Ramos (cell line): ENCODE data around the gene MEN1.
"Not testable (repeated sequence)": the region's sequence is repeated elsewhere in the genome, so short reads cannot be mapped to it uniquely, and the experiment has no call there.

ENCODE experiments used
- in situ Hi-C: fragments of 300-500 bp; cut with MboI; formaldehyde crosslinking; loops from one replicate; pipeline ENCODE4 v1.14.3; 2022; ENCODE audit warnings: low sequenced_read_pairs; ENCODE audit not compliant: unreplicated experiment

Gene MEN1

GRCh38 chr11:64834031-64834722 is 23.8 kb upstream of the MEN1 start:
- in situ Hi-C loops, result no loop called here

- in situ Hi-C loops, result no loop called here
These were observed 23.2 kb upstream of the MEN1 start for GRCh38 chr11:64833509-64833908.

- in situ Hi-C loops, result no loop called here
These were observed 22.8 kb upstream of the MEN1 start for GRCh38 chr11:64833198-64833502.

GRCh38 chr11:64832467-64833197 is 22.3 kb upstream of the MEN1 start:
- in situ Hi-C loops, result no loop called here

GRCh38 chr11:64831411-64831891 is 21.1 kb upstream of the MEN1 start:
- in situ Hi-C loops, result no loop called here

GRCh38 chr11:64829536-64830251 is 19.3 kb upstream of the MEN1 start:
- in situ Hi-C loops, result no loop called here

GRCh38 chr11:64827451-64827839 is 17.1 kb upstream of the MEN1 start:
- in situ Hi-C loops, result no loop called here

- in situ Hi-C loops, result no loop called here
These were observed 16.5 kb upstream of the MEN1 start for GRCh38 chr11:64826578-64827450.

GRCh38 chr11:64826062-64826461 is 15.7 kb upstream of the MEN1 start:
- in situ Hi-C loops, result no loop called here

GRCh38 chr11:64823568-64824119 is 13.3 kb upstream of the MEN1 start:
- in situ Hi-C loops, result no loop called here

- in situ Hi-C loops, result no loop called here
These were observed 7.1 kb upstream of the MEN1 start for GRCh38 chr11:64817476-64817875.

GRCh38 chr11:64815433-64815832 is 5.1 kb upstream of the MEN1 start:
- in situ Hi-C loops, result not testable (repeated sequence)

- in situ Hi-C loops, result no loop called here
These were observed 4.4 kb upstream of the MEN1 start for GRCh38 chr11:64814712-64815187.

- in situ Hi-C loops, result no loop called here
These were observed 3.5 kb upstream of the MEN1 start for GRCh38 chr11:64813826-64814225.

- in situ Hi-C loops, result no loop called here
These were observed 531 bp upstream of the MEN1 start for GRCh38 chr11:64810891-64811272.

GRCh38 chr11:64809781-64810241 is 540 bp downstream of the MEN1 start:
- in situ Hi-C loops, result no loop called here

- in situ Hi-C loops, result no loop called here
These were observed 4.9 kb downstream of the MEN1 start for GRCh38 chr11:64805481-64805880.

- in situ Hi-C loops, result no loop called here
These were observed 5.8 kb downstream of the MEN1 start for GRCh38 chr11:64804346-64805210.

GRCh38 chr11:64803846-64804345 is 6.5 kb downstream of the MEN1 start:
- in situ Hi-C loops, result no loop called here
